NCI-H1417 (cell line): ENCODE measurements around the gene ZFPL1.
"Not testable (repeated sequence)": the region's sequence is repeated elsewhere in the genome, so short reads cannot be mapped to it uniquely, and the experiment has no call there.

ENCODE experiments used
- DNase-seq, 3 experiments: peaks; one replicate each; lab custom pipeline; 2025; lab: John Stamatoyannopoulos, UW

Gene ZFPL1

GRCh38 chr11:65113839-65114238, 29.8 kb downstream of the ZFPL1 start:
- no peak for DNase-seq

DNA sequence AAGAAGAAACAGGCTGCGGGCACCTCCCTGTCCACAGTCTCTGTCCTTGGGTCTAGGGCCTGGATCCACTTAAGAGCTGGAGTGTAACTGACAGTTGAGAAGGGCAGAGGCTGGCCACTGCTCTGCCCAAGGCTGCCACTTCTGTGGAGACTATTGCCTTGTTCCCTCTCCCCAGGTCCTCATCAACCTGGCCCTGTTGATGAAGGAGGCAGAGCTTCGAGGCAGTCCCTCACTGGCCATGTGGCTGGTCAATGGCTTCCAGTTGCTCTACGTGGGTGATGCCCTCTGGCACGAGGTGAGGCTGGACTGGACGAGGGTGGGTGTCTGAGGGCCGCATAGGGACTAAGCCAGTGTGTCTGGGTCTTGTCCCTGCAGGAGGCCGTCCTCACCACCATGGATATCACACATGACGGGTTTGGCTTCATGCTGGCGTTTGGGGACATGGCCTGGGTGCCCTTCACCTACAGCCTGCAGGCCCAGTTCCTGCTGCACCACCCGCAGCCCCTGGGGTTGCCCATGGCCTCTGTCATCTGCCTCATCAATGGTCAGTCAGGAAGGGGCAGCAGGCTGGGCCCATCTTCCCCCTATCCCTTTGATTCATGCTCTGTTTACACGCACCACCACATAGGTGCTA, 30.6 kb downstream of the ZFPL1 start:
- DNase-seq = no peak

- DNase-seq = no peak
These were observed 31.5 kb downstream of the ZFPL1 start for GRCh38 chr11:65115361-65116082.

- peak; percentile 16 to 79 (median 79) for DNase-seq
These were observed 32.6 kb downstream of the ZFPL1 start for GRCh38 chr11:65116370-65117205.

GRCh38 chr11:65117206-65118096, 33.4 kb downstream of the ZFPL1 start, which contains the start of gene ZNHIT2:
Gene ZNHIT2 (minus strand): TSS chr11:65117701. CDS start chr11:65117653, 48 bp downstream.
- peak; percentile 99 to 100 (median 100) for DNase-seq

- no peak for DNase-seq
These were observed 34.2 kb downstream of the ZFPL1 start for GRCh38 chr11:65118097-65118837.

GRCh38 chr11:65118891-65119669, 35.1 kb downstream of the ZFPL1 start:
- DNase-seq = not testable (repeated sequence)

DNA sequence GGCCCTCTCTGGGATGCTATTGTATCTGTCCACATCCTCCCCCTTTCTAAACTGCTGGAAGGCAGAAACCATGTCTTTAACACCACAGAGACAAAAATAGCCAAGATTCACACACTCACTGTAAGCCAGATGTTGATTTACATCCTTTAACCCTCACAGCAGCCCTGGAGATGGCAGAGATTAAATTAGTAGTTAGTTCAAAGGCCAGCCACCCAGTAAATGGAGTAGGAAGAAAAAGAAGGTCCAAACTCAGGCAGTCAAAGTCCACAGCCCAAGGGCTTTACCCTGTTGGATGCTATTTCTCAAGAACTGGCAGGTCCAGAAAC, 35.6 kb downstream of the ZFPL1 start:
- DNase-seq = no peak

GRCh38 chr11:65120831-65121230, 36.8 kb downstream of the ZFPL1 start:
- no peak for DNase-seq

DNA sequence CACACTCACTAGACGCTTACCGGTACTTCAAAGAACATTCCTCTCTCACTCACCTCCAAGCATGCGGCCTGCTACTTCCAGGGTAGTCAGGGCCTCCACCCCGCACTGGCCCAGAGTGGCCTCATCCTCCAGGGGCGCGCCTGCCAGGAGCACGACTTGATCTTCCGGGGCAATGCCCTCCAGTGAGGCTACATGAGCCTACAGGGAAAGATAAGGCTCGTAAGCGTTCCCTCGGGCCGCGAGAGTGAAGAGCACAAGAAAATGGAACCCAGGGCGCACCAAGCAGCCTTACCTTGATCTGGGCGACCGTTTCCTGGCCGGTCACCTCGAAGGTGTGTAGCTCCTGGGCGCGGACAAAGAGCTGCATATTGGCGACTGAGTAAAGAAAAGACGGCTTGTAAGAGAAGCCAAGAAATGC, 37.4 kb downstream of the ZFPL1 start:
- peak in 2 of 3 experiments; percentile 41 to 66 for DNase-seq

DNA sequence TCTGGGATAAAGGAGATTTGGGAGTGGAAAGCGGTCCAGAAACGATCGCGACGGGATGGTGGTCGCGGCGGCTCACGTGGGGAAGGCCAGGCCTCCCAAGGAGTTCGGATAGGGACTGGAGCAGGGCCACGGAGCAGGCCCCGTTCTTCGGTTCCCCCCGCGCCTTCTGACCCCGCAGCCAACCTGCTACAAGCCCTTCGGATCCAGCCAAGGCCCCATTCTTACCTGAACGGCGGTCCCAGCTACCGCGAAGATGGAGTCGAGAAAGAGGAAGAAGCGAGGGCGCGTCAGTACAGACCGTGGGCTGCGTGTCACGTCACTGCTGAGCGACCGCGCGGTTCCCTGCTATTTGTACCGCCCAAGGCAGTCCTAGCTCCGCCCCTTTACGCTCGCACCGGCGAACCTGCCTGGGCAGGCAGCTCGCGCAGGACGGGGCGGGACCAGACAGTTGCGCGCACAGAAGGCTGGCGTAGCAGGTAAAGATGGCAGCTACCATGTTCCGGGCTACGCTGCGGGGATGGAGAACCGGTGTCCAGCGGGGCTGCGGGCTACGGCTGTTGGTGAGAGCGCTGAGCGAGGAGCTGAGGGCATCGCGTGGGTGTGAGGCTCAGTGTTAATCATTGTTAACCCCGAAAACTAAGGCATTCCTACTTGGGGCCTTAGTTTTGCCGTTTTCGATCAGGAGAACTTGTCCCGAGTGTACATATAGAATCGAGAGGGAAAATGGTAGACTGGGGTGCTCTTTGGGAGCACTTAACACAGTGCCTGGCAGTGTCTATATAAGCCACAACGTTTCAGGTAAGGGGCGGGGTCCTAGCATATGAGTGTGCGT, 38.1 kb downstream of the ZFPL1 start, which contains the start of the genes FAU and MRPL49:
TSS of gene FAU (minus strand) at position 270 of the 832 bp plus-strand sequence. CDS start 321 bp downstream, outside the sequence.
TSS of gene MRPL49 (plus strand) at position 457 of the 832 bp plus-strand sequence. CDS start at position 483, 26 bp downstream.
- peak; percentile 98 to 99 (median 98) for DNase-seq

DNA sequence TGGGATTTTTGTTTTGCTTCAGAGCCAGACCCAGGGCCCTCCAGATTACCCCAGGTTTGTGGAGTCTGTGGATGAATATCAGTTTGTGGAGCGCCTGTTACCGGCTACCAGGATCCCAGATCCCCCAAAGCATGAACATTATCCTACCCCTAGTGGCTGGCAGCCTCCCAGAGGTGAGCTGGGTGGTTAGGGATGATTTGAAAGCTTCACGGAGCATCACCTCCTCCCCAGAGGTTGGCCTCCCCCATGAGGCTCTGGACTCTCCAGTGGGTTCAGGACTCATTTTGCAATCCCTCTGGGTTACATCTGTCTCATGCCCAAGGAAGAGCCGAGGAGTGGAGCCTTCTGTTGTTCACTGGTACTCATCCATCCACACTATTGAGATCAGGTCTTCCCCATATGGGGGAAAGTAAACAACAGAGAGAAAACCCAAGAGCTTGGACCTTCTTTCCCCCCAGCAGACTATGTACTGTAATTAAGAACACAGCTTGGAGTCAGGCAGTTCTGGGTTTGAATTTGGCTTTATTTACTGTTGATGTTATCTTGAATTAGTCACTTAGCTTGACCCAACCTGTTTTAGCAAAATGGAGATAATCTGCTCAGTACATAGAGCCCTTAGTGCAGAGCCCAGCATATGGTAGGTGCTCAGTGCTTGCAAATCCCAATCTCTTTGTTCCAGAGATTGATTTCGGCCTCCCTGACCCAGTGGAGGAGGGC, 40.6 kb downstream of the ZFPL1 start:
- no peak for DNase-seq

DNA sequence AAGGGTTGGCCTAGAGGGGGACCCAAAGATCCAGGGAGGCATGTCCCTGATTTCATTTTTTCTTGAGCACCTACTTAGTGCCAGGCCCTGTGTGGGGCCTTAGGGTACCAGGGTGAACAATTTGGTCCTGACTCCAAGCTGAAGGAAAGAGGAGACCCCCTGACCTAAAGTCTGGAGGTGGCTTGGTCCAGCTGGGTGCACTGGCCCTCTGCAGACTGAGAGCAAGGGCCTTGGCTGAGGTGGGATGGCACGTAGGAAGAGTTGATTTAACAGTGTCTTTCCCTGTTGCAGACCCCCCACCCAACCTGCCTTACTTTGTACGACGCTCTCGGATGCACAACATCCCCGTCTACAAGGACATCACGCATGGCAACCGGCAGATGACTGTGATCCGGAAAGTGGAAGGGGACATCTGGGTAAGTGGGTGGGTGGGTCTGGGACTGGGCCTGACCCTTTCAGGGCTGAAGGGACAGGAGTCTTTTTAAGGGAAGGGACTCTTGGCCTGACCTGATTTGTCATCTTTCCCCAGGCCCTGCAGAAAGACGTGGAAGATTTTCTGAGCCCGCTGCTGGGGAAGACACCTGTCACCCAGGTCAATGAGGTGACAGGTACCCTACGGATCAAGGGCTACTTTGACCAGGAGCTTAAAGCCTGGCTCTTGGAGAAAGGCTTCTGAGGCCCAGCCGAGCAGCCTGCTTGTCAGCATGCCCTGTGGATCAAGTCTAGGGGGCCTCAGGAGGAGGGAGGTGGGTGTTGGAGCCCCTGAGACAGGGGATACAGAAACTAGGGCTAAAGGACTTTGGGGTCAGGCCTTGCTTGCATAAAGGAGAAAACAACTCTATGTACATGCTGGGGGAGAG, 41.4 kb downstream of the ZFPL1 start:
- no peak for DNase-seq

DNA sequence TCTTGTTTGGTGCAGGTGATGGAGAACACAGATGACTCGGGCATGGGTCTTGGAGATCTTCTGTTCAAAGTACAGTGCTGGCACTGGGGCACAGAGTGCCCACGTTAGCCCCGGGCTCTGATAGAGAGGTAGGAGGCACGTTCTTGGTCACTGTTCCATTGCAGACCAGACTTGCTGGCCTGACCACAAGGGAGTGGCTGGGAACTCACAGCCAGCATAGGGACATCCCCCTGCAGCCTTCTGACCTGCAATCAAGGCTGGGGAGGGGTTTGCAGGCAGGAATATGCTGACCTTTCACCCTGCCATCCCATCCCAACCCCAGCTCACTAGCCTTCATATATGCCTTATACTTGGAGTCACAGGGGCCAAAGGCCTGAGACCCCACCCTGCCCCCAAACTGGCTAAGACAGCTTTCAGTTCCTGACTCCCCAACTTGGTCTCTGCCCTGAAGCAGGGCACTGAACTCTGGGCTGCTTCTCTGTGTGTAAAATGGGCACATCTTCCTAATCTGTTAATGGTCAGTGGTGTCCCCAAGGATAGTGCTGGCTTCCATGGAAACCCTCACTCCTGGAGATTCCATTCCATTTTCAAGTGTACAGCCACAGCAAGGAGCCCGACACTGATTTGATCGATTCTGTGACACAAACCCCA, 42.7 kb downstream of the ZFPL1 start:
- DNase-seq = no peak

- no peak for DNase-seq
These were observed 43.6 kb downstream of the ZFPL1 start for GRCh38 chr11:65127473-65128181.
